Measurements from ENCODE around the gene OR6A2.
A peak's percentile ranks its signal among the peaks of the same experiment; 100 is the strongest.

OR6A2 gene

DNA sequence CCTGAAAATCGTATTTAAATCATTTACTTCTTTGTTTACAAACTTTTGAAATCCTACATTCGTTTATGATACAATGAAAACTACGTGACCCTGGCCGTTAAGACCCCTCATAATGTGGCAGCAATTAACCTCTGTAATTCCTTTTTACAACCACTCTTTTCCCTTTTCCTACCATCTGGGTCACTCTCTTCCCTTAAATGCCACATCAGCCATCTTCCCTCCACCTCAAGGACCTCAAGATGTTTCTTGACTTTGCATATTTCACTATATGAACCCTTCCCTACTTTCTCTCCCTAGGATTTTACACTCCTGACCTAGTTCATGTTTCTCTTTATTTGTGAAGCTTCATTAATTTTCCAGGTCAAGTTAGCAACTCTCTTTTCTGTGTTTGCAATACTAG, 54.5 kb downstream of the OR6A2 start:
- Mint-ChIP-seq H3K4me1 (peaks cover 14% of the 10 kb centered on the region), H3K4me3 (no peak overlapping the region), H3K9me3 (no peaks in the 10 kb centered on the region), H3K27me3 (ENCODE audit: low read depth, poor library complexity) (peaks cover 7% of the 10 kb centered on the region), H3K27ac (no peak overlapping the region), H3K36me3 (ENCODE audit: low read depth) (no peaks in the 10 kb centered on the region)
- TF ChIP-seq, protein P1, sequence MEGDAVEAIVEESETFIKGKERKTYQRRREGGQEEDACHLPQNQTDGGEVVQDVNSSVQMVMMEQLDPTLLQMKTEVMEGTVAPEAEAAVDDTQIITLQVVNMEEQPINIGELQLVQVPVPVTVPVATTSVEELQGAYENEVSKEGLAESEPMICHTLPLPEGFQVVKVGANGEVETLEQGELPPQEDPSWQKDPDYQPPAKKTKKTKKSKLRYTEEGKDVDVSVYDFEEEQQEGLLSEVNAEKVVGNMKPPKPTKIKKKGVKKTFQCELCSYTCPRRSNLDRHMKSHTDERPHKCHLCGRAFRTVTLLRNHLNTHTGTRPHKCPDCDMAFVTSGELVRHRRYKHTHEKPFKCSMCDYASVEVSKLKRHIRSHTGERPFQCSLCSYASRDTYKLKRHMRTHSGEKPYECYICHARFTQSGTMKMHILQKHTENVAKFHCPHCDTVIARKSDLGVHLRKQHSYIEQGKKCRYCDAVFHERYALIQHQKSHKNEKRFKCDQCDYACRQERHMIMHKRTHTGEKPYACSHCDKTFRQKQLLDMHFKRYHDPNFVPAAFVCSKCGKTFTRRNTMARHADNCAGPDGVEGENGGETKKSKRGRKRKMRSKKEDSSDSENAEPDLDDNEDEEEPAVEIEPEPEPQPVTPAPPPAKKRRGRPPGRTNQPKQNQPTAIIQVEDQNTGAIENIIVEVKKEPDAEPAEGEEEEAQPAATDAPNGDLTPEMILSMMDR (IDR thresholded peaks at IDR 0.05) = no peak
- DNase-seq = no peak

DNA sequence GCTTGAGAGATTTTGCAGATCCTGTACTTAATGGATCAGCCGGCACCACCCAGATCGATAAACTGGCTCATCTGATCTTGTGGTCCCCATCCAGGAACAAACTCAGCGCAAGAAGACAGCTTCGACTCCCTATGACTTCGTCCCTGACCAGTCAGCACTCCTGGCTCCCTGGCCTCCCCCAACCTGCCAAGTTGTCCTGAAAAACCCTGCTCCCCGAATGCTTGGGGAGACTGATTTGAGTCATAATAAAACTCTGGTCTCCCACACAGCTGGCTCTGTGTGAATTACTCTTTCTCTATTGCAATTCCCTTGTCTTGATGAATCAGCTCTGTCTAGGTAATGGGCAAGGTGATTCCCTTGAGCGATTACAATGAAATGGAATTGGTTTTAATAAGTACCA, 57.2 kb downstream of the OR6A2 start:
- TF ChIP-seq, protein P1 (IDR thresholded peaks at IDR 0.05) = no peak

More for the DNA sequence above, 57.2 kb downstream of the OR6A2 start:
- no peaks in the 10 kb centered on the region for H3K9me3 Mint-ChIP-seq
- no peak overlapping the region for H3K4me3 Mint-ChIP-seq
- peak overlapping the region; percentile 60 for H3K27ac Mint-ChIP-seq
- no peaks in the 10 kb centered on the region for H3K36me3 Mint-ChIP-seq (ENCODE audit: low read depth)
- DNase-seq = no peak
- H3K4me1 Mint-ChIP-seq = peaks cover 14% of the 10 kb centered on the region
- peaks cover under 1% of the 10 kb centered on the region for H3K27me3 Mint-ChIP-seq (ENCODE audit: low read depth, poor library complexity)

Measured in nephron progenitor cell (in vitro differentiated cells).